SK-N-SH (cell line): ENCODE results near the gene TRAPPC6A. TPM values are rescaled to one million over a fixed set of nuclear protein-coding genes. Genes with fewer than 3 reads are reported as not detected.

Experiments
- CTCF ChIA-PET: fragments of 300-600, 350-600 bp; formaldehyde crosslinking; extraction: SDS; loops from one replicate; lab custom pipeline; 2021; lab: Yijun Ruan, JAX
- POLR2A ChIA-PET: fragments of 350-600 bp; sonication (Branson Sonifier 250); formaldehyde crosslinking; extraction: SDS; loops from one replicate; lab custom pipeline; 2020; ENCODE audit warnings: antibody characterized with exemption, inconsistent platforms; lab: Yijun Ruan, JAX
- DNase-seq: peaks from one replicate; pipeline ENCODE4 v3.0.0; 2012
- H2AFZ ChIP-seq: fragments of 200-600 bp; sonication (generic); 2 replicates; pipeline ENCODE4 v1.8.1; 2016; ENCODE audit warnings: antibody characterized with exemption, mild to moderate bottlenecking, low read depth
- H3F3A ChIP-seq: fragments of 200-600 bp; sonication (generic); replicated peaks from 2 replicates; pipeline ENCODE3; 2016; ENCODE audit warnings: antibody characterized with exemption, mild to moderate bottlenecking; ENCODE audit not compliant: insufficient read depth
- H3K27ac ChIP-seq, 2 experiments: fragments of 200-500 bp in 1 of 2; fragments of 200-600 bp in 1 of 2; sonication (Bioruptor generic) in 1 of 2; sonication (generic), shearing (Covaris generic) in 1 of 2; 2 replicates each; pipeline versions ENCODE4 v1.5.1 to v1.6.1; 2014 to 2016; ENCODE audit warnings: low read depth in 2 of 2, inconsistent platforms in 1 of 2, low read length in 1 of 2, mild to moderate bottlenecking in 1 of 2, mixed read lengths in 1 of 2
- H3K27me3 ChIP-seq: fragments of 200-600 bp; sonication (generic), shearing (Covaris generic); 2 replicates; pipeline ENCODE4 v1.6.1; 2016; ENCODE audit warnings: mixed run types; ENCODE audit not compliant: insufficient read depth
- H3K36me3 ChIP-seq, 2 experiments: fragments of 200-500 bp in 1 of 2; fragments of 200-600 bp in 1 of 2; sonication (Bioruptor generic) in 1 of 2; sonication (generic) in 1 of 2; replicated peaks in 1 of 2; 2 replicates each; pipeline versions ENCODE3 to v1.5.1; 2014 to 2016; ENCODE audit warnings: low read length in 1 of 2, mild to moderate bottlenecking in 1 of 2; ENCODE audit not compliant: insufficient read depth in 2 of 2, control insufficient read depth in 1 of 2
- H3K4me1 ChIP-seq, 2 experiments: fragments of 200-500 bp in 1 of 2; fragments of 200-600 bp in 1 of 2; sonication (Bioruptor generic) in 1 of 2; sonication (generic), shearing (Covaris generic) in 1 of 2; 2 replicates each; pipeline versions ENCODE4 v1.5.1 to v1.6.1; 2014 to 2016; ENCODE audit warnings: low read depth in 1 of 2, low read length in 1 of 2, mixed run types in 1 of 2; ENCODE audit not compliant: insufficient read depth in 2 of 2, control insufficient read depth in 1 of 2
- H3K4me2 ChIP-seq: fragments of 200-600 bp; sonication (generic), shearing (Covaris generic); 2 replicates; pipeline ENCODE4 v1.6.1; 2017; ENCODE audit warnings: mixed run types
- H3K4me3 ChIP-seq, 2 experiments: fragments of 200-500 bp in 1 of 2; fragments of 200-600 bp in 1 of 2; sonication (Bioruptor generic) in 1 of 2; sonication (generic), shearing (Covaris generic) in 1 of 2; 2 replicates each; pipeline versions ENCODE4 v1.5.1 to v1.8.1; 2014 to 2016; ENCODE audit warnings: low read depth in 2 of 2, inconsistent platforms in 1 of 2, low read length in 1 of 2, mild to moderate bottlenecking in 1 of 2, mixed read lengths in 1 of 2, moderate library complexity in 1 of 2
- H3K79me2 ChIP-seq: fragments of 200-600 bp; sonication (generic); 2 replicates; pipeline ENCODE4 v1.8.1; 2017; ENCODE audit warnings: mild to moderate bottlenecking; ENCODE audit not compliant: insufficient read depth
- H3K9ac ChIP-seq: fragments of 200-600 bp; sonication (generic); 2 replicates; pipeline ENCODE4 v1.6.1; 2017; ENCODE audit warnings: mixed run types
- H3K9me2 ChIP-seq: fragments of 200-600 bp; sonication (generic); 2 replicates; pipeline ENCODE4 v1.6.1; 2017; ENCODE audit warnings: mixed run types
- H3K9me3 ChIP-seq: fragments of 200-600 bp; sonication (generic); 2 replicates; pipeline ENCODE4 v1.6.1; 2017; ENCODE audit warnings: mixed run types, mild to moderate bottlenecking, moderate library complexity
- H4K20me1 ChIP-seq: fragments of 200-600 bp; sonication (generic); 2 replicates; pipeline ENCODE4 v1.6.1; 2017; ENCODE audit warnings: mild to moderate bottlenecking, mixed run types; ENCODE audit not compliant: insufficient read depth
- EZH2phosphoT487 ChIP-seq: fragments of 200-600 bp; sonication (generic); IDR thresholded peaks from 2 replicates; pipeline ENCODE4 v1.6.1; 2017; ENCODE audit warnings: low read depth, mixed run types, mild to moderate bottlenecking, antibody characterized with exemption, moderate library complexity, borderline replicate concordance
- FOSL2 ChIP-seq: IDR thresholded peaks from 2 replicates; pipeline ENCODE4 v1.4.0; 2012; ENCODE audit warnings: low read depth, mild to moderate bottlenecking, moderate library complexity, borderline replicate concordance
- GABPA ChIP-seq: IDR thresholded peaks from 2 replicates; pipeline ENCODE4 v1.4.0; 2012; ENCODE audit warnings: low read depth, mild to moderate bottlenecking
- GATA2 ChIP-seq: sonication (generic); formaldehyde crosslinking; IDR thresholded peaks from 2 replicates; pipeline ENCODE4 v1.5.0; 2020; ENCODE audit warnings: mild to moderate bottlenecking, missing genetic modification reagents
- JUND ChIP-seq: IDR thresholded peaks from 2 replicates; pipeline ENCODE4 v1.4.0; 2012
- MAX ChIP-seq: IDR thresholded peaks from 2 replicates; pipeline ENCODE4 v1.4.0; 2012; ENCODE audit warnings: low read depth
- MEF2A ChIP-seq: IDR thresholded peaks from 2 replicates; pipeline ENCODE4 v1.4.0; 2012; ENCODE audit warnings: low read depth, borderline replicate concordance
- NRF1 ChIP-seq: IDR thresholded peaks from 2 replicates; pipeline ENCODE4 v1.6.1; 2012; ENCODE audit warnings: low read depth, mild to moderate bottlenecking, low read length
- PBX3 ChIP-seq: IDR thresholded peaks from 2 replicates; pipeline ENCODE4; 2012
- RXRA ChIP-seq: IDR thresholded peaks from 2 replicates; pipeline ENCODE4 v1.4.0; 2012; ENCODE audit warnings: low read depth, mild to moderate bottlenecking, borderline replicate concordance
- TEAD4 ChIP-seq: IDR thresholded peaks from 2 replicates; pipeline ENCODE4 v1.4.0; 2012; ENCODE audit warnings: mild to moderate bottlenecking, borderline replicate concordance; ENCODE audit not compliant: insufficient read depth
- ZBTB33 ChIP-seq: IDR thresholded peaks from 2 replicates; pipeline ENCODE4 v1.4.0; 2012; ENCODE audit warnings: low read depth, borderline replicate concordance
- WGBS: methylation state at CpG from one replicate; pipeline ENCODE4 v1.1.6; 2017; ENCODE audit warnings: low lambda C conversion rate; 5-methylcytosine and 5-hydroxymethylcytosine counted together
- polyA plus RNA-seq, 3 experiments: library from polyadenylated mRNA; depleted of rRNA; stranded (reverse); fragments of >200 nt; gene quantifications; 2 replicates each; pipeline ENCODE4 v1.2.3, GENCODE V29; 2012

TRAPPC6A gene
- polyA plus RNA-seq, 1 of the 3 experiments (the other 2 are of a cell fraction) = 59.0 TPM

DNA sequence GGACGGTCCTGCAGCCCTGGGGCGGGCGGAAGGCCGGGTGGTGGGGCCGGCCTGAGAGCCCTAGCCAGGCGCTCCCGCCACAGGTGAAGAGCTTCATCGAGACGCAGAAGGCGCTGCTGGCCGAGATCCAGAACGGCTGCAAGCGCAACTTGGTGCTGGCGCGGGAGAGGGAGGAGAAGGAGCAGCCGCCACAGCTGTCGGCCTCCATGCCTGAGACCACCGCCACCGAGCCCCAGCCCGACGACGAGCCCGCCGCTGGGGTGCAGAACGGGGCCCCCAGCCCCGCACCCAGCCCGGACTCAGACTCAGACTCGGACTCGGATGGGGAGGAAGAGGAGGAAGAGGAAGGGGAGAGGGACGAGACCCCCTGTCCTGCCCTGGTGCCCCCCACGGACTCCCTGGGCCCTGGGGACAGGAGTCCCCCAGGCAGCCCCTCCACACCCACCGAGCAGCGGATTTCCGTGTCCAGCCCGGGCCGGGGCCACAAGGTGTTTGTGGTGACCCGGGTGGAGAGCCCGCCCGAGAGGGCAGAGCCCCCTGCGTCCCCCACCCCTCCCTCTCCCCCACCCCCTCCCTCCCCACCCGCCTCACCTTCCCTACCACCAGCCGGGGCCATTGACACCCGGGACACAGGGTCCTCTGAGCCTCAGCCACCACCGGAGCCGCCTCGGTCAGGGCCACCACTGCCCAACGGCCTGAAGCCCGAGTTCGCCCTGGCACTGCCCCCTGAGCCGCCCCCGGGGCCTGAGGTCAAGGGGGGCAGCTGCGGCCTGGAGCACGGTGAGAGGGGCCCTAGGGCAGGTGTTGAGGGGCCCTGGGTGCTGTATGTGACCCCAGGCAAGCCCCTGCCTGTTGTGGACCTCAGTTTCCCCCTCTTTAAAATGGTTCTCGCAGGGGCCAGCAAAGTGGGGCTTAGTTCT lies 32.5 kb downstream of the TRAPPC6A start:
- CTCF ChIA-PET = no interaction called here
- Histone ChIP-seq H3K9me3 (no peaks in the 10 kb centered on the region), H3K27ac (no peak overlapping the region), H2AFZ (no peak overlapping the region), H3K9me2 (no peaks in the 10 kb centered on the region), H3K4me2 (no peak overlapping the region), H3K27me3 (no peaks in the 10 kb centered on the region), H4K20me1 (no peaks in the 10 kb centered on the region), H3K9ac (no peak overlapping the region), H3K4me3 (no peak overlapping the region), H3F3A (no peaks in the 10 kb centered on the region), H3K4me1 (no peaks in the 10 kb centered on the region), H3K79me2 (no peaks in the 10 kb centered on the region), H3K36me3 (peaks cover 0 to 42% of the 10 kb centered on the region in 2 experiments)
- no peak for TF ChIP-seq GATA2 (CRISPR knock-in tag)
- no peak for TF ChIP-seq RXRA
- no peak for TF ChIP-seq PBX3
- POLR2A ChIA-PET = no interaction called here
- DNase-seq = no peak
- WGBS = 93% methylated on average over 29 of the region's 54 CpGs

DNA sequence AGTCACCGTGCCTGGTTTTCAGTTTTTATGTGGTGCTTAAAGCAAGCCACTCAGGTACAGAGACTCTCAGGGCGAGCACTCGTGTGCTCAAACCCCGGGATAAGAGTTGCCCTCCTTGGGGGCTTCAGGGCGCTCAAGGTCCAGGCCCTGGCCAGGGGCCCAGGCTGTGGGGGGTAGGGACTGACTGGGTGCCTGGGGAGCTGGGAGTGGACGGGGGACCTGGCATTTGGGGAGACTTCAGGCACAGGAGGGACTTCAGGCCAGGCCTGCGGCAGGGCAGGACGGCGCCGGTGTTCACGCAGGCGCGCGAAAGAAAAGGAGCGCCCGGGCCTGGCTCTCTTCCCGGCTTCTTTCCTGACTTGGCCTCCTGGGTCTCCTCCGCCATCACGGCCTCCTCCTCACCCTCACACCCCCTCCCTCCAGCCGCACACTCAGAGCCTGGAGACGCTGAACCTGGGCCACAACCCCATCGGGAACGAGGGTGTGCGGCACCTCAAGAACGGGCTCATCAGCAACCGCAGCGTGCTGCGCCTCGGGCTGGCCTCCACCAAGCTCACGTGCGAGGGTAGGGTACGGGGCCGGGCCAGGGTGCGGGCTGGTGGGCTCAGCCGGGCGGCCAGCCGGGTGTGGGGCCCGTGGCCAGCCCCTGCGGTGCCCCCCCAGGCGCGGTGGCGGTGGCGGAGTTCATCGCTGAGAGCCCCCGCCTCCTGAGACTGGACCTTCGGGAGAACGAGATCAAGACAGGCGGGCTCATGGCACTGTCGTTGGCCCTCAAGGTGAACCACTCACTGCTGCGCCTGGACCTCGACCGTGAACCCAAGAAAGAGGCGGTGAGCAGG lies 33.4 kb downstream of the TRAPPC6A start:
- H3F3A ChIP-seq = no peaks in the 10 kb centered on the region
- POLR2A ChIA-PET = no interaction called here
- no peak overlapping the region for H3K9ac ChIP-seq
- H3K9me3 ChIP-seq = no peaks in the 10 kb centered on the region
- no peak overlapping the region for H2AFZ ChIP-seq
- 97% methylated on average over 30 of the region's 53 CpGs for WGBS
- no peaks in the 10 kb centered on the region for H3K79me2 ChIP-seq
- peaks cover 0 to 42% of the 10 kb centered on the region in 2 experiments for H3K36me3 ChIP-seq
- H3K4me2 ChIP-seq = no peak overlapping the region
- TF ChIP-seq TEAD4 (no peak), MAX (no peak), MEF2A (no peak), JUND (no peak), FOSL2 (no peak), EZH2phosphoT487 (no peak), GABPA (no peak), ZBTB33 (no peak), NRF1 (no peak), PBX3 (no peak)
- CTCF ChIA-PET = interaction anchor here (1.1 to 1.8 kb wide), 4 partner anchors 8 to 39 kb away, joined by 3 to 7 read pairs (median 4); no protein-coding TSS in a partner anchor
- H3K27me3 ChIP-seq = no peaks in the 10 kb centered on the region
- no peaks in the 10 kb centered on the region for H3K4me1 ChIP-seq
- no peak overlapping the region for H3K27ac ChIP-seq
- no peak for DNase-seq
- H3K4me3 ChIP-seq = no peak overlapping the region
- H3K9me2 ChIP-seq = no peaks in the 10 kb centered on the region
- no peaks in the 10 kb centered on the region for H4K20me1 ChIP-seq
